Measurements from ENCODE around the gene ZNF804A.

DNA sequence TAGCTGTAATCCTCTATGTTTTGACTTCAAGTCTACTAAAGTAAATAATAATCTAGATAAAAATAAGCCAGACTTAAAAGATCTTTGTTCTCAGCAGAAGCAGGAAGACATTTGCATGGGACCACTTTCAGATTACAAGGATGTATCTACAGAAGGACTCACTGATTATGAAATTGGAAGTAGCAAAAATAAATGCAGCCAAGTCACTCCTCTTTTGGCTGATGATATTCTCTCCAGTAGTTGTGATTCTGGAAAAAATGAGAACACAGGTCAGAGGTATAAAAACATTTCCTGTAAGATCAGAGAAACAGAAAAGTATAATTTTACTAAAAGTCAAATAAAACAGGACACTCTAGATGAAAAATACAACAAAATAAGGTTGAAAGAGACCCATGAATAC, 338.4 kb downstream of the ZNF804A start:
- TF ChIP-seq EZH2phosphoT487 (IDR thresholded peaks at IDR 0.05; ENCODE audit: insufficient read depth, low read depth) (no peak), EZH2 (IDR thresholded peaks at IDR 0.05; ENCODE audit: insufficient read depth, poor library complexity, severe bottlenecking) (no peak)

Data from GM23248 (cell line).